SH-SY5Y (cell line): ENCODE measurements around the gene SMPD2.

Experiments used
- GATA2 ChIP-seq: IDR thresholded peaks from 2 replicates; pipeline ENCODE4 v1.6.1; 2011; ENCODE audit warnings: mild to moderate bottlenecking, low read depth, low read length
- GATA3 ChIP-seq: IDR thresholded peaks from 2 replicates; pipeline ENCODE4 v1.6.1; 2011; ENCODE audit warnings: low read depth, mild to moderate bottlenecking, low read length, moderate library complexity

DNA sequence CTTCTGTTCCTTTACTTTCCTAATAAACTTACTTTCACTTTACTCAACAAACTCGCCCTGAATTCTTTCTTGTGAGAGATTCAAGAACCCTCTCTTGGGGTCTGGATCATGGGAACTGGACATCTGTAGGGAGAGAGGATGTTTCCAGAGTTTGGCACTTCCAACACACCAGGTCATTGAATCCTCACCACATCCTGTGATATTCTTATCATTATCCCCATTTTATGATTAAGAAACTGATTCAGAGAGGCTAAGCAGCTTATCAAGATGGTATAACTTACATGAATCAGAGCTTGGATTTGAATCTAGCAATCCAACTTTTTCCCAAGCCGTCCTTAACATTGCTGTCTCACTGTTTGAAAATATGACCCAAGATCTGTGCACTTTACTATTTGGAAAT is 15.6 kb upstream of the SMPD2 start:
- TF ChIP-seq GATA3: no peak
- TF ChIP-seq GATA2: no peak
